ENCODE data around the gene USH2A. TPM values are rescaled to one million over a fixed set of nuclear protein-coding genes. Genes with fewer than 3 reads are reported as not detected.

USH2A gene
- total RNA-seq, 2 experiments from 2014 or later: not detected

- H3K36me3 Mint-ChIP-seq (ENCODE audit: low read depth): no peaks in the 10 kb centered on the region
- no peaks in the 10 kb centered on the region for H3K9me3 Mint-ChIP-seq
- no peaks in the 10 kb centered on the region for H3K27me3 Mint-ChIP-seq
- peak; percentile 60 for TF ChIP-seq CTCF (IDR thresholded peaks at IDR 0.05)
- ChIA-PET POLR2A (no interaction called here), CTCF (interaction anchor here (1.0 kb wide), 1 partner anchor 411 kb away, joined by 5 read pairs; no protein-coding TSS in a partner anchor)
- DNase-seq (peak; percentile 44), ATAC-seq (no peak)
- H3K27ac Mint-ChIP-seq: no peak overlapping the region
- H3K4me3 Mint-ChIP-seq: no peak overlapping the region
- no peaks in the 10 kb centered on the region for H3K4me1 Mint-ChIP-seq (ENCODE audit: low read depth)
- intact Hi-C loops (cut with micrococcal nuclease): no loop called here
These were observed 713.0 kb downstream of the USH2A start for GRCh38 chr1:215710036-215710898.

- CTCF ChIA-PET: no interaction called here
- Mint-ChIP-seq H3K4me3 (no peak overlapping the region), H3K36me3 (ENCODE audit: low read depth) (no peaks in the 10 kb centered on the region), H3K4me1 (ENCODE audit: low read depth) (no peaks in the 10 kb centered on the region), H3K9me3 (peaks cover 8% of the 10 kb centered on the region), H3K27ac (no peak overlapping the region), H3K27me3 (no peaks in the 10 kb centered on the region)
- TF ChIP-seq CTCF (IDR thresholded peaks at IDR 0.05): no peak
- no peak for DNase-seq
- ATAC-seq: no peak
- intact Hi-C loops (cut with micrococcal nuclease): no loop called here
- POLR2A ChIA-PET: no interaction called here
These were observed 719.0 kb downstream of the USH2A start for GRCh38 chr1:215704089-215704860.

GRCh38 chr1:215682232-215682631 is 741.0 kb downstream of the USH2A start:
- no peak for TF ChIP-seq CTCF (IDR thresholded peaks at IDR 0.05)
- intact Hi-C loops (cut with micrococcal nuclease): no loop called here
- ChIA-PET CTCF (no interaction called here), POLR2A (no interaction called here)
- Mint-ChIP-seq H3K4me1 (ENCODE audit: low read depth) (no peaks in the 10 kb centered on the region), H3K36me3 (ENCODE audit: low read depth) (no peaks in the 10 kb centered on the region), H3K27ac (no peak overlapping the region), H3K9me3 (no peaks in the 10 kb centered on the region), H3K27me3 (peaks cover 1% of the 10 kb centered on the region), H3K4me3 (no peak overlapping the region)
- ATAC-seq (no peak), DNase-seq (no peak)

GRCh38 chr1:215681041-215681440 is 742.2 kb downstream of the USH2A start:
- no peak for ATAC-seq
- CTCF ChIA-PET: no interaction called here
- no peak for DNase-seq
- POLR2A ChIA-PET: no interaction called here
- intact Hi-C loops (cut with micrococcal nuclease): no loop called here
- TF ChIP-seq CTCF (IDR thresholded peaks at IDR 0.05): no peak
- no peaks in the 10 kb centered on the region for H3K9me3 Mint-ChIP-seq
- no peaks in the 10 kb centered on the region for H3K4me1 Mint-ChIP-seq (ENCODE audit: low read depth)
- H3K27ac Mint-ChIP-seq: no peak overlapping the region
- H3K27me3 Mint-ChIP-seq: peaks cover 1% of the 10 kb centered on the region
- H3K36me3 Mint-ChIP-seq (ENCODE audit: low read depth): no peaks in the 10 kb centered on the region
- no peak overlapping the region for H3K4me3 Mint-ChIP-seq

- peaks cover 1% of the 10 kb centered on the region for H3K9me3 Mint-ChIP-seq
- POLR2A ChIA-PET: no interaction called here
- intact Hi-C loops (cut with micrococcal nuclease): no loop called here
- ATAC-seq: no peak
- DNase-seq: no peak
- no peak for TF ChIP-seq CTCF (IDR thresholded peaks at IDR 0.05)
- H3K27me3 Mint-ChIP-seq: peaks cover 1% of the 10 kb centered on the region
- H3K27ac Mint-ChIP-seq: no peak overlapping the region
- H3K4me3 Mint-ChIP-seq: no peak overlapping the region
- H3K36me3 Mint-ChIP-seq (ENCODE audit: low read depth): no peaks in the 10 kb centered on the region
- CTCF ChIA-PET: no interaction called here
- no peaks in the 10 kb centered on the region for H3K4me1 Mint-ChIP-seq (ENCODE audit: low read depth)
These were observed 744.0 kb downstream of the USH2A start for GRCh38 chr1:215679231-215679630.
